GM06990 (cell line): ENCODE data around the gene ADCY5.

Experiments used
- DNase-seq: peaks from one replicate; pipeline ENCODE4 v3.0.0-alpha.2; 2011; ENCODE audit not compliant: insufficient read length; ENCODE audit errors: extremely low read depth
- H3K27me3 ChIP-seq: replicated peaks from 2 replicates; pipeline ENCODE4 v1.6.0; 2011; ENCODE audit warnings: low read length; ENCODE audit not compliant: control insufficient read depth, insufficient read depth
- H3K36me3 ChIP-seq: 2 replicates; pipeline ENCODE4 v1.5.1; 2011; ENCODE audit warnings: low read length; ENCODE audit not compliant: control insufficient read depth, insufficient read depth
- H3K4me3 ChIP-seq: replicated peaks from 2 replicates; pipeline ENCODE4 v1.5.1; 2011; ENCODE audit warnings: low read depth, mild to moderate bottlenecking, control low read depth, low read length
- CTCF ChIP-seq: IDR thresholded peaks from 2 replicates; pipeline ENCODE4 v1.5.1; 2011; ENCODE audit warnings: low read length, control low read depth, mild to moderate bottlenecking, inconsistent platforms; ENCODE audit not compliant: insufficient read depth, poor library complexity, severe bottlenecking

ADCY5 gene

GRCh38 chr3:123374016-123374415, 74.9 kb downstream of the ADCY5 start:
- no peak for DNase-seq
- Histone ChIP-seq H3K4me3 (no peak overlapping the region), H3K36me3 (no peaks in the 10 kb centered on the region), H3K27me3 (no peaks in the 10 kb centered on the region; the same call in 1 of the 2 replicates)
- TF ChIP-seq CTCF: no peak

- TF ChIP-seq CTCF: no peak
- no peak for DNase-seq
- no peak overlapping the region for H3K4me3 ChIP-seq
- no peaks in the 10 kb centered on the region; the same call in 1 of the 2 replicates for H3K27me3 ChIP-seq
- no peaks in the 10 kb centered on the region for H3K36me3 ChIP-seq
Observed at GRCh38 chr3:123373474-123373987, 75.4 kb downstream of the ADCY5 start.

GRCh38 chr3:123372686-123373473, 76.0 kb downstream of the ADCY5 start:
- no peaks in the 10 kb centered on the region; the same call in 1 of the 2 replicates for H3K27me3 ChIP-seq
- no peak for DNase-seq
- H3K36me3 ChIP-seq: no peaks in the 10 kb centered on the region
- H3K4me3 ChIP-seq: no peak overlapping the region
- TF ChIP-seq CTCF: no peak

- no peak for TF ChIP-seq CTCF
- DNase-seq: no peak
Observed at GRCh38 chr3:123371859-123372685, 76.8 kb downstream of the ADCY5 start.

GRCh38 chr3:123371426-123371825, 77.5 kb downstream of the ADCY5 start:
- Histone ChIP-seq H3K27me3 (no peaks in the 10 kb centered on the region; the same call in 1 of the 2 replicates), H3K4me3 (no peak overlapping the region), H3K36me3 (no peaks in the 10 kb centered on the region)
- TF ChIP-seq CTCF: no peak
- no peak for DNase-seq

More at GRCh38 chr3:123371859-123372685, 76.8 kb downstream of the ADCY5 start:
- Histone ChIP-seq H3K4me3 (no peak overlapping the region), H3K27me3 (no peaks in the 10 kb centered on the region; the same call in 1 of the 2 replicates), H3K36me3 (no peaks in the 10 kb centered on the region)
